ENCODE results near the gene SLC6A7.
"Not testable (repeated sequence)": the region's sequence is repeated elsewhere in the genome, so short reads cannot be mapped to it uniquely, and the experiment has no call there.

Gene SLC6A7

GRCh38 chr5:150217038-150217437, 27.2 kb downstream of the SLC6A7 start:
- DNase-seq (ENCODE audit: low spot score) = no peak
- FAIRE-seq = no peak

- FAIRE-seq (peak; percentile 48), DNase-seq (ENCODE audit: low spot score) (peak; percentile 89)
These were observed 28.2 kb downstream of the SLC6A7 start for GRCh38 chr5:150217873-150218692.

- DNase-seq (ENCODE audit: low spot score) (no peak), FAIRE-seq (no peak)
These were observed 28.8 kb downstream of the SLC6A7 start for GRCh38 chr5:150218693-150219035.

- DNase-seq (ENCODE audit: low spot score) (no peak), FAIRE-seq (no peak)
These were observed 29.3 kb downstream of the SLC6A7 start for GRCh38 chr5:150219142-150219541.

GRCh38 chr5:150219861-150220260, 30.0 kb downstream of the SLC6A7 start:
- FAIRE-seq (no peak), DNase-seq (ENCODE audit: low spot score) (no peak)

GRCh38 chr5:150221471-150221870, 31.6 kb downstream of the SLC6A7 start:
- FAIRE-seq = no peak
- DNase-seq (ENCODE audit: low spot score) = no peak

GRCh38 chr5:150222906-150223305, 33.0 kb downstream of the SLC6A7 start:
- DNase-seq (ENCODE audit: low spot score) (no peak), FAIRE-seq (no peak)

- DNase-seq (ENCODE audit: low spot score) (no peak), FAIRE-seq (no peak)
These were observed 33.6 kb downstream of the SLC6A7 start for GRCh38 chr5:150223474-150223873.

GRCh38 chr5:150224483-150225027, 34.7 kb downstream of the SLC6A7 start:
- FAIRE-seq (no peak), DNase-seq (ENCODE audit: low spot score) (no peak)

GRCh38 chr5:150227036-150227435, 37.2 kb downstream of the SLC6A7 start:
- DNase-seq (ENCODE audit: low spot score) (no peak), FAIRE-seq (no peak)

GRCh38 chr5:150227606-150228273, 37.9 kb downstream of the SLC6A7 start:
- no peak for FAIRE-seq
- no peak for DNase-seq (ENCODE audit: low spot score)

GRCh38 chr5:150229571-150229970, 39.7 kb downstream of the SLC6A7 start:
- FAIRE-seq (peak; percentile 67), DNase-seq (ENCODE audit: low spot score) (no peak)

GRCh38 chr5:150230842-150231241, 41.0 kb downstream of the SLC6A7 start:
- FAIRE-seq (no peak), DNase-seq (ENCODE audit: low spot score) (no peak)

GRCh38 chr5:150233706-150234105, 43.8 kb downstream of the SLC6A7 start:
- FAIRE-seq; DNase-seq (ENCODE audit: low spot score): not testable (repeated sequence)

GRCh38 chr5:150234576-150235499, 45.0 kb downstream of the SLC6A7 start:
- DNase-seq (ENCODE audit: low spot score) = no peak
- no peak for FAIRE-seq

GRCh38 chr5:150235500-150235854, 45.6 kb downstream of the SLC6A7 start:
- no peak for FAIRE-seq
- DNase-seq (ENCODE audit: low spot score) = no peak

- FAIRE-seq (no peak), DNase-seq (ENCODE audit: low spot score) (no peak)
These were observed 46.5 kb downstream of the SLC6A7 start for GRCh38 chr5:150236313-150236712.

GRCh38 chr5:150236981-150237754, 47.3 kb downstream of the SLC6A7 start:
- FAIRE-seq (no peak), DNase-seq (ENCODE audit: low spot score) (no peak)

GRCh38 chr5:150238646-150239045, 48.8 kb downstream of the SLC6A7 start:
- no peak for DNase-seq (ENCODE audit: low spot score)
- FAIRE-seq = no peak

- FAIRE-seq (no peak), DNase-seq (ENCODE audit: low spot score) (no peak)
These were observed 49.4 kb downstream of the SLC6A7 start for GRCh38 chr5:150239099-150239793.

All from urothelium cell line (cell line).